HCT116 (cell line): ENCODE data around the gene MAP1LC3B.

ENCODE experiments used
- POLR2A ChIP-seq: IDR thresholded peaks from 2 replicates; pipeline ENCODE4 v1.7.0; 2011; ENCODE audit warnings: borderline replicate concordance; ENCODE audit not compliant: insufficient read depth, insufficient read length; ENCODE audit errors: extremely low read depth
- SIN3A ChIP-seq: IDR thresholded peaks from 2 replicates; pipeline ENCODE4 v1.6.1; 2012; ENCODE audit warnings: low read depth
- TF ChIP-seq, protein P1 (sequence below): IDR thresholded peaks from 2 replicates; pipeline ENCODE4 v1.6.1; 2012
- TF ChIP-seq, protein P2 (sequence below): IDR thresholded peaks from 2 replicates; pipeline ENCODE4 v1.6.1; 2012

DNA sequence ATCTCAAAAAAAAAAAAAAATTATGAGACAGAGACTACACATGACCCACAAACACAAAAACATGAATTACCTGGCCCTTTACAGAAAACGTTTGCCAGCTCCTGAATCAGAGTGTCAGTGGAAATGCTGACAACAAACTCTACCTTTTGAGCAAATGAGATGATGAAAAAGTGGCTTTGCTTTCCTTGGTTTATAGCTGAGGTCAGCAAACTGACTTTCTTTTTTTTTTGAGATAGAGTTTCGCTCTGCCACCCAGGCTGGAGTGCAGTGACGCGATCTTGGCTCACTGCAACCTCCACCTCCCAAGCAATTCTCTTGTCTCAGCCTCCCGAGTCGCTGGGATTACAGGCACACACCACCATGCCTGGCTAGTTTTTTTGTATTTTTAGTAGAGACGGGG lies 54.3 kb downstream of the MAP1LC3B start:
- TF ChIP-seq, protein P1, sequence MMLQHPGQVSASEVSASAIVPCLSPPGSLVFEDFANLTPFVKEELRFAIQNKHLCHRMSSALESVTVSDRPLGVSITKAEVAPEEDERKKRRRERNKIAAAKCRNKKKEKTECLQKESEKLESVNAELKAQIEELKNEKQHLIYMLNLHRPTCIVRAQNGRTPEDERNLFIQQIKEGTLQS: no peak
- TF ChIP-seq, protein P2, sequence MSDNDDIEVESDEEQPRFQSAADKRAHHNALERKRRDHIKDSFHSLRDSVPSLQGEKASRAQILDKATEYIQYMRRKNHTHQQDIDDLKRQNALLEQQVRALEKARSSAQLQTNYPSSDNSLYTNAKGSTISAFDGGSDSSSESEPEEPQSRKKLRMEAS: no peak
- TF ChIP-seq SIN3A (no peak), POLR2A (no peak)
